Esophagus muscularis mucosa (tissue), 3 donors: ENCODE measurements around the gene UBE2S.

Source experiments
- POLR2A ChIP-seq: fragments of 450-650 bp; IDR thresholded peaks from one replicate; pipeline ENCODE4 v1.6.1; 2017; ENCODE audit warnings: antibody characterized with exemption, moderate library complexity, mild to moderate bottlenecking, low read depth
- TF ChIP-seq, protein P1 (sequence below), 3 experiments: fragments of 200-600 bp in 2 of 3; fragments of 450-650 bp in 1 of 3; sonication (generic) in 2 of 3; IDR thresholded peaks; one replicate each; pipeline ENCODE4 v1.5.1; 2017 to 2019; ENCODE audit warnings: antibody characterized with exemption in 3 of 3, mild to moderate bottlenecking in 2 of 3, moderate library complexity in 1 of 3

DNA sequence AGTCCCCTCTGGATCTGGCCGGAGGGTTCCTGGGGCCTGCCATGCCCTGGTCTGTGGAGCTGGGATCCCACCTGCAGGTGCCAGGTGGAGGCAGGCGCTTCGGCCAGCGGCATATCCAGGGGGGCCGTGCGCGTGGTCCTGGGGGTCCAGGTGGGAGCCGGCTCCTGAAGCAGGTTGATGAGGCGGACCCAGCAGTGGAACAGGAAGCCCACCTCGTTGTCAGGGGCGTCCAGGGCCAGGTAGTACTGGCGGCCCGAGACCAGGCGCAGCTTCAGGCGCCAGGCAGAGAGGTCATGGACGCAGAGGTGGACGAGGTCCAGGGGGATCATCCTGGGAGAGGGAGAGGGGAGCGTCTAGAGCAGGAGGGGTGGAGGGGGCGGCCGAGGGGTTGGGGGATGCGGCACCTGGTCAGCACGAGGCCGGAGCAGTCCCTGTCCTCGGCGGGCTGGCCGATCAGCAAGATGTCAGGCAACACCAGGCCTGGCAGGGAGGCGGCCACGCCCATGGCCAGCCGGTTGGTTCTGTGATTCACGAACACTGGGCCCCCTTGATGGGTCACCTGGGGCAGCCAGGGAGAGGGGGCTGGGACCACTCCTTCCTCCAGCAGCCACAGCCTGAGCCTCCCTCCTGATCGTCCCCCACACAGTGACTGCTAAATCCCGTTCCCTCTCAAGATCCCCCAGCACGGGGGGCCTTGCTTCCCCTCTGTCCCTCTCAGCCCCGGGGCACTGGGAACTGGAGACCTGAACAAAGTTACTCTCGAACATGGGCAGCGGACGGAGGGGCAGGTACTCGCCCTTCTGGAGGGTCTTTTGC lies 45.2 kb downstream of the UBE2S start:
- TF ChIP-seq, protein P1, sequence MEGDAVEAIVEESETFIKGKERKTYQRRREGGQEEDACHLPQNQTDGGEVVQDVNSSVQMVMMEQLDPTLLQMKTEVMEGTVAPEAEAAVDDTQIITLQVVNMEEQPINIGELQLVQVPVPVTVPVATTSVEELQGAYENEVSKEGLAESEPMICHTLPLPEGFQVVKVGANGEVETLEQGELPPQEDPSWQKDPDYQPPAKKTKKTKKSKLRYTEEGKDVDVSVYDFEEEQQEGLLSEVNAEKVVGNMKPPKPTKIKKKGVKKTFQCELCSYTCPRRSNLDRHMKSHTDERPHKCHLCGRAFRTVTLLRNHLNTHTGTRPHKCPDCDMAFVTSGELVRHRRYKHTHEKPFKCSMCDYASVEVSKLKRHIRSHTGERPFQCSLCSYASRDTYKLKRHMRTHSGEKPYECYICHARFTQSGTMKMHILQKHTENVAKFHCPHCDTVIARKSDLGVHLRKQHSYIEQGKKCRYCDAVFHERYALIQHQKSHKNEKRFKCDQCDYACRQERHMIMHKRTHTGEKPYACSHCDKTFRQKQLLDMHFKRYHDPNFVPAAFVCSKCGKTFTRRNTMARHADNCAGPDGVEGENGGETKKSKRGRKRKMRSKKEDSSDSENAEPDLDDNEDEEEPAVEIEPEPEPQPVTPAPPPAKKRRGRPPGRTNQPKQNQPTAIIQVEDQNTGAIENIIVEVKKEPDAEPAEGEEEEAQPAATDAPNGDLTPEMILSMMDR (IDR thresholded peaks at IDR 0.05), result no peak
- TF ChIP-seq POLR2A, result no peak
